SK-N-SH (cell line): ENCODE measurements around the gene USP47.

ENCODE experiments used
- EP300 ChIP-seq, 2 experiments: IDR thresholded peaks; 2 replicates each; pipeline versions ENCODE4 v1.4.0 to v1.6.1; 2012; ENCODE audit warnings: borderline replicate concordance in 1 of 2, low read depth in 1 of 2, low read length in 1 of 2
- RCOR1 ChIP-seq: fragments of 150-350 bp; IDR thresholded peaks from 2 replicates; pipeline ENCODE4 v1.6.1; 2017; ENCODE audit warnings: antibody characterized with exemption, low read length
- YY1 ChIP-seq: IDR thresholded peaks from 2 replicates; pipeline ENCODE4 v1.4.0; 2012; ENCODE audit warnings: low read depth, mild to moderate bottlenecking
- TF ChIP-seq, protein P1 (sequence below): fragments of 200-600 bp; sonication (generic); IDR thresholded peaks from 2 replicates; pipeline ENCODE4 v1.6.1; 2017; ENCODE audit warnings: antibody characterized with exemption, mild to moderate bottlenecking, moderate library complexity

DNA sequence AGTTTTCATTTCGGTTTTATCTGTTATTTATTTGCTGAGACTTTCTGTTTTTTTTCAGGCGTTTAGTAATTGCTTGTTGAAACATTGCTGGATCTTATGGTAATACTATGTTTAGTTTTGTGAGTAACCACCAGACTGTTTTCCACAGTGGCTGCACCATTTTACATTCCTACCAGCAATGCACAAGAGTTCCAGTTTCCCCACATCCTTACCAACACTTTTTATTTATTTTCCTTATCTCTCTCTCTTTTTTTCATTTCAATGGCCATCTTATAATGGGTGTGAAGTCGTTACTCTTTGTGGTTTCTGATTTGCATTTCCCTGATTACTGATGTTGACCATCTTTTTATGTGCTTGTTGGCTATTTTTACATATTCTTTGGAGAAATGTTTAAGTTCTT, 23.7 kb downstream of the USP47 start:
- TF ChIP-seq EP300 (IDR thresholded peaks at IDR 0.05; ENCODE audit: borderline replicate concordance in 1 of 2, low read depth in 1 of 2, low read length in 1 of 2): no peak
- TF ChIP-seq, protein P1, sequence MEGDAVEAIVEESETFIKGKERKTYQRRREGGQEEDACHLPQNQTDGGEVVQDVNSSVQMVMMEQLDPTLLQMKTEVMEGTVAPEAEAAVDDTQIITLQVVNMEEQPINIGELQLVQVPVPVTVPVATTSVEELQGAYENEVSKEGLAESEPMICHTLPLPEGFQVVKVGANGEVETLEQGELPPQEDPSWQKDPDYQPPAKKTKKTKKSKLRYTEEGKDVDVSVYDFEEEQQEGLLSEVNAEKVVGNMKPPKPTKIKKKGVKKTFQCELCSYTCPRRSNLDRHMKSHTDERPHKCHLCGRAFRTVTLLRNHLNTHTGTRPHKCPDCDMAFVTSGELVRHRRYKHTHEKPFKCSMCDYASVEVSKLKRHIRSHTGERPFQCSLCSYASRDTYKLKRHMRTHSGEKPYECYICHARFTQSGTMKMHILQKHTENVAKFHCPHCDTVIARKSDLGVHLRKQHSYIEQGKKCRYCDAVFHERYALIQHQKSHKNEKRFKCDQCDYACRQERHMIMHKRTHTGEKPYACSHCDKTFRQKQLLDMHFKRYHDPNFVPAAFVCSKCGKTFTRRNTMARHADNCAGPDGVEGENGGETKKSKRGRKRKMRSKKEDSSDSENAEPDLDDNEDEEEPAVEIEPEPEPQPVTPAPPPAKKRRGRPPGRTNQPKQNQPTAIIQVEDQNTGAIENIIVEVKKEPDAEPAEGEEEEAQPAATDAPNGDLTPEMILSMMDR: no peak
- no peak for TF ChIP-seq RCOR1
- TF ChIP-seq YY1: no peak
